Measurements from ENCODE around the gene ASCL5.

The ASCL5 gene

GRCh38 chr1:201111156-201111555, 15.8 kb downstream of the ASCL5 start:
- DNase-seq (ENCODE audit: low spot score): no peak

- no peak for DNase-seq (ENCODE audit: low spot score)
Measured at GRCh38 chr1:201110616-201111015, 16.4 kb downstream of the ASCL5 start.

DNA sequence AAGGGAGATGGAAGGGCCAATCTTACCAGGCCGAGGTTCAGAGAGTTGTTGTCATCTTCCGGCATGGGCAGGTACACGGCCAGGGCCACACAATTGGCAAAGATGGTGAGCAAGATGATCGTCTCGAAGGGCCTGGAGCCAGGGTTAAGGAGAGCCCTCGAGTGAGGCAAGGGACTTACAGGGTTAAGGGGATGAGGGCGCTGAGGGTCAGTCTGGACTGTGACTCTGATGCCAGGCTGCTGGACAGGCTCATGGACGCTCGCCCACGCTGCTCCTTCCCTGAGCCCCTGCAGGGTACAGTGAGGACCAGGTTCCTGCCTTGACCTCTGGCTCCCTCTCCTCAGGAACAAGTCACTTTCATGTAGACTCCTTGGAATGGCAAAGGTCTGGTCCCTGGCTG, 16.8 kb downstream of the ASCL5 start:
- no peak for DNase-seq (ENCODE audit: low spot score)

GRCh38 chr1:201109651-201110050, 17.3 kb downstream of the ASCL5 start:
- no peak for DNase-seq (ENCODE audit: low spot score)

GRCh38 chr1:201108614-201109013, 18.4 kb downstream of the ASCL5 start:
- DNase-seq (ENCODE audit: low spot score): no peak

DNA sequence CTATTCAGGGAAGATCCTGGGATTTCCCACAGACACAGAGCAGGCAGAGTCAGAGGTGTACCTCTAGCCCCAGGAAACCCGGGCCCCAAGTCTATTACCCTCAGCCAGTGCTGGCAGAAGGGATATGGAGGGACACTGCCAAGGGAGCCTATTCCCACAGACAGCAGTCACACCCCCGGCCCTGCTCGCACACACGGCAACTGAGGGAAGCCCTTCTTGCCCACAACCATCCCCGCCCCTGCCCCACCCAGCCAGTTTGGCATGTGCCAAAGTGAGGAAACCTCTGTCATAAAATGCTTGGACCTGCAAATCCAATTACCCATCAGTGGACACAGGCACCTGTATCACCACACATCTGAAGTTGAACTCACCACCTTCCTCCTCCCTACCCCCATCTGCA, 21.3 kb downstream of the ASCL5 start:
- no peak for DNase-seq (ENCODE audit: low spot score)

- DNase-seq (ENCODE audit: low spot score): no peak
Measured at GRCh38 chr1:201104141-201104540, 22.8 kb downstream of the ASCL5 start.

GRCh38 chr1:201103666-201104065, 23.3 kb downstream of the ASCL5 start:
- DNase-seq (ENCODE audit: low spot score): no peak

- no peak for DNase-seq (ENCODE audit: low spot score)
Measured at GRCh38 chr1:201100169-201100930, 26.6 kb downstream of the ASCL5 start.

- DNase-seq (ENCODE audit: low spot score): no peak
Measured at GRCh38 chr1:201098992-201099677, 27.8 kb downstream of the ASCL5 start.

DNA sequence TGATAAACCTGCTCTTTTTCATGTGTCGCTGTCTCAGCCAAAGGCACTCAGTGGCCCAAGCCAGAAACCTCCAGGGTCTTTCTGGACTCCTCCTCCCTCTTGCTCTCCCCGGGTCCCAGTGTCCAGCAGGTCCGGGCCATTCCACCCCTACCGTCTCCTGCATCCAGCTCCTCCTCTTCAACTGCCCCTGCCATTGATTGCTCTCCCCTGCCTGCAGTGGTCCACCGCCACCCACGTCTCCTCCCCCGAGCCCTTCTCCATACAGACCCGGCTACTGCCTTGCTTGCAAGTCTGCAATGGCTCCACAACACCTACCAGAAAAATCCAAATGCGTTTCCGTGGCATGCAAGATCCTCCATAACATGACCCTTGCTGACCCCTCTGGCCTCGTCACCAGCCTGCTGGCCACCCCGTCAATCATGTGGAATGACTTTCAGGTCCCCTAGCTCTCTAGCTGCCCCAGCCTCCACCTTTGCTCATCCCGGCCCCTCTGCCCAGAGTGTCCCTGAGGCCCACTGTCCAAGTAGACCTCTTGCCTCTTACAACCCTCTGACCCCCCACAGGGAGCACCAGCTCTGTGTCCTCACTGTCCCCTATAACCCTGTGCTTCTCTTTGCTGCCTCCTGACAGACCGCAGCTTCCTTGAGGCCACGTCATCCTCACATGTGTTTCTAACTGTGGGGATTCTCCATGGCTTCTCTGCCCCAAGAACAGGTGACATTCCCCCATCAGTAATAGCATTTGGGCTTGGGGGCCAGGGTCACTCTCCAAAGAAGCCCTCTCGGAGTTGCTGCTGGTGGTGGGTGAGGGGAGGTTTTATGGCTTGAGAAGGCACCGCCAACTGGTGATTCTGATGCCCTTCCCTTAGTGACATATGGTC, 29.8 kb downstream of the ASCL5 start:
- no peak for DNase-seq (ENCODE audit: low spot score)

DNA sequence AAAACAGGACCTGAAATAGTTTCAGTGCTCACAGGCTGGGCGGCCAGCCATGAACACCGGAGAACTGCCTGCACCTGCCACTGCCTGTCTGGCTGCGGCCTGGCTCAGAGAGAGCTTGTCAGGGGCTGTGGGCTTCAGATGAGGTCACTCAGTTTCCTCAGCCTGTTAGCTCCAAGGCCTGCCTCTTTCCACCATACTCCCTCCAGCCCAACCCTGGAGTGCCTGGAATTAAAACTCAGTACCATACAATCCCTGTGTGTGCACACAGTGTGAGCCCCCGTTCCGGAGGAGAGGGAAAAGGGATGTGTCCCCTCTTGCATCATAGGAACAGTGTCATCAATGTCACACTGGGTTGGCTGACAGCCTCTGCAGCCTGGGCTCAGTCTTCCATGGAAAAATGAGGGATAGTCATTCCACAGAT, 30.9 kb downstream of the ASCL5 start:
- peak; percentile 42 for DNase-seq (ENCODE audit: low spot score)

- no peak for DNase-seq (ENCODE audit: low spot score)
Measured at GRCh38 chr1:201095581-201095980, 31.4 kb downstream of the ASCL5 start.

- no peak for DNase-seq (ENCODE audit: low spot score)
Measured at GRCh38 chr1:201094832-201095231, 32.2 kb downstream of the ASCL5 start.

- DNase-seq (ENCODE audit: low spot score): no peak
Measured at GRCh38 chr1:201093962-201094361, 33.0 kb downstream of the ASCL5 start.

DNA sequence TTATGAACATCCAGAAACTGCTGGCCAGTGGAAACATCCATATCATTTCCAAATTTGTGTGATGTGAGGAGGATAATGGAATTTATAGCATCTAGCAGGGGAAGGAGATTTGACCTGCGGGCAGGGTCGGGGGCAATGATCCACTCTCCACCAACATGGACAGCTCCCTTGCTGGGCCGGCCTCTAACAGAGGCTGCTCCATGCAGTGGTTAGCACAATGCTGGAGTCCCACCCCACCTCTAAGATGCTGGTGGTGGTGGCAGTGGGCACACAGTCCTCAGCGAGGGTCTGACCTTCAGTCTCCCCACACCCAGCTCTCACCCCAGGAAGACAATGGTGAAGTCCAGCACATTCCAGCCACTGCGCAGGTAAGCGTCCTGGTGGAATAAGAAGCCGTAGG, 33.4 kb downstream of the ASCL5 start:
- no peak for DNase-seq (ENCODE audit: low spot score)

GRCh38 chr1:201092738-201093137, 34.2 kb downstream of the ASCL5 start:
- no peak for DNase-seq (ENCODE audit: low spot score)

DNA sequence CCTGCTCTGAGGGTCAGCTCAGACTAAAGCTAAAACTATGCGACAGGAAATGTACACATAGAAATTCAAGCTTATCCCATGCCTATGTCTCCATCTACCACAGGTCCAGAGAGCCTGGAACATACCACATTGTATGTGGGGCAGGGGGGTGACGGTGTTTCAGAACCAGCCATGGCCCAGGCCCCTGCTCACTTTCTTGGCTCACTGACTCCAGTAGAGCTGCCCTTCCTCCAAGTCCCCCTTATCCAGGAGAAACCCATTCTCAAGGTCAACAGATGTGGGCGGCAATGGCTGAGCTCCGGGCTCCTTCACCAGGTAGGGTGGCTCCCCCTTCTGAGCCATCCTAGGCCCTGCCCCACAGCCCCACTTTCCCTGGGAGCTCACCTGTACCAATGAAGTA, 35.7 kb downstream of the ASCL5 start:
- DNase-seq (ENCODE audit: low spot score): no peak

GRCh38 chr1:201090541-201090940, 36.4 kb downstream of the ASCL5 start:
- no peak for DNase-seq (ENCODE audit: low spot score)

- no peak for DNase-seq (ENCODE audit: low spot score)
Measured at GRCh38 chr1:201089596-201089995, 37.4 kb downstream of the ASCL5 start.

GRCh38 chr1:201088901-201089525, 38.0 kb downstream of the ASCL5 start:
- DNase-seq (ENCODE audit: low spot score): peak; percentile 20

GRCh38 chr1:201088395-201088794, 38.6 kb downstream of the ASCL5 start:
- DNase-seq (ENCODE audit: low spot score): no peak

Measured in kidney tubule cell (primary cell).